HG03469 (cell line): ENCODE results near the gene INPP4B.

ENCODE experiments used
- ATAC-seq: cut with Tn5 transposase; IDR thresholded peaks from one replicate; pipeline ENCODE4 v1.9.1; 2021; ENCODE audit warnings: mild to moderate bottlenecking, moderate library complexity, moderate number of reproducible peaks; ENCODE audit not compliant: unreplicated experiment

INPP4B gene

GRCh38 chr4:142354794-142355420, 491.2 kb downstream of the INPP4B start:
- ATAC-seq = no peak

GRCh38 chr4:142354041-142354440, 492.1 kb downstream of the INPP4B start:
- ATAC-seq = no peak

DNA sequence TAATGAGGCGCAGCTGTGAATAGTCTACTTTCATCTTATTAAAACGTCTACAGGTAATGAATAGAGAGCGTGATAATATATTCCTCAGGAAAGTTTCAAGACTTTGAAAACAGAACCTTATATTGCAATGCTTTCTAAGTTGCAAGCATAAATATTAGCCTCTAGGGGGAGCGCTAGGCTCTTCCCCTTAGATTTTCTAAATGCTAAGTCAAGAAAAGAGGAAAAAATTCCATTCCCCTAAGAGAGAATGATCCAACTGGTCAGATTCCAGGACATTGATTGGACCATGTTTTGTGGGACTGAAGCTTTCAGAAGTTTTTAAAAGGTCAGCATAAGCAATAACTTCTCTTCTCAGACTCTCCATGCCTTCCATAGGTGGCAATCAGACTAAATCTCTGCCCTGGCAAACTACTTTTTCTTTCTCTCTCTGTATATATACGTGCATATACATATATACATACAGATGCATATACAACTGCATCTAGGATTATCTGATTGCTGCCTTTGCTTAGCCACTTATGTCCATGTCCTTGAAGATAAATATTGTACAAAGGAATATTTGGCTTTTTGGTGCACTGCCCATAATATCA, 492.9 kb downstream of the INPP4B start:
- ATAC-seq = no peak

GRCh38 chr4:142352712-142353111, 493.4 kb downstream of the INPP4B start:
- no peak for ATAC-seq

- no peak for ATAC-seq
These were observed 494.1 kb downstream of the INPP4B start for GRCh38 chr4:142351958-142352357.

DNA sequence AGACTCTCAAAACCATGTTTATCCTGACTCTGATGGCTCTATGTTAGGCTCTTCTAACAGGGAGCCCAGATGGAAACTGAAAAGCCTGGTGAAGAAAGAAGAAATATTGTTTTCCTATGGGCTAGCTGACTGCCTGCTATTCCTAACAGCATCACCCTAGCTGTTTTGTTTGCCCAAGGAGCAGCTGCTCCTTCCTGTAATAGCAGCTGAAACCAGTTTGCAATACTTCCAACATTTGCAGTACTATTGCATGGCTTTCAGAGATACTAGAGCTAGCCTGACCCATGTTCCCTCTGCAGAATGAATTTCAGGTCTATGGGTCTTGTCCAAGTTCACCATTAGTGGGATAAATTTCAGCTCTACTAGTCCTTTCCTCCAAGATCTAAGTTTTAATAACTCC, 495.2 kb downstream of the INPP4B start:
- no peak for ATAC-seq

- no peak for ATAC-seq
These were observed 497.5 kb downstream of the INPP4B start for GRCh38 chr4:142348613-142349021.

- no peak for ATAC-seq
These were observed 498.9 kb downstream of the INPP4B start for GRCh38 chr4:142347241-142347640.

DNA sequence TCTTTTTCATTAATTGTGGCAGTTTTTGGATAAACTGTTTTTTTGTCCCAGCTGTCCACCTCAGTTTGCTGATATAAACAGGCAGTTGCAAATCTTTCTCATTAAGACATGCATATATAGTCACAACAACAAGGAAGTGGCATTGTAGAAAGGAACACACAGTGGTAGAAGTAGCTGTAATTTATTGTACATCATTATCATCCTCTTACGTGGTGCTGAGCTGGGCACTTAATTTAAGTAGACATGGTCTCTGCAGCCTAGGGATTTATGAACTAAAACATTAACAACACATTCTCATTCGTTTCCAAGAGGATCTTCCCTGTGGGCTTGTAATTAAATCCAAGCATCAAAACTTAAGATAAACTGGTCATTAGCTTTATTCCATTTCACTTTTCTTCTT, 500.2 kb downstream of the INPP4B start:
- ATAC-seq = no peak

DNA sequence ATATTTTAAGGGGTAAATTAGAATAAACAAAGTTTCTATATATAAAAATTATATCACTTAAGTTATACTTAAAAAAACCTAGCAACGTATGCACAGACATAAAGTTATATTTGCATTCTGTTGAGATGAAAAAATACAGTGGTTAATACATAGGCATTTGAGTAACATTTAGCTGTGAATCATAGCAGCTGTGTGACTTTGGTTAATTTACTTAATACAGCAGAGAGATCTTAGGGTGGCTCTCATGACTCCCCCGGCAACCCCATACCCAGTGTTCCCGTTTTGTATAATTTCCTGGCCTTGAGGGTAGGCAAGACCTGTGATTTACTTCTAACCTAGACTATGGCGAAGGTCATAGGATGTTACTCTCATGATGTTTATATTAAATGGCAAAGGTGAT, 504.8 kb downstream of the INPP4B start:
- no peak for ATAC-seq

GRCh38 chr4:142339053-142339452, 507.0 kb downstream of the INPP4B start:
- no peak for ATAC-seq

GRCh38 chr4:142336251-142336934, 509.7 kb downstream of the INPP4B start:
- no peak for ATAC-seq

GRCh38 chr4:142334931-142335330, 511.2 kb downstream of the INPP4B start:
- ATAC-seq = no peak

DNA sequence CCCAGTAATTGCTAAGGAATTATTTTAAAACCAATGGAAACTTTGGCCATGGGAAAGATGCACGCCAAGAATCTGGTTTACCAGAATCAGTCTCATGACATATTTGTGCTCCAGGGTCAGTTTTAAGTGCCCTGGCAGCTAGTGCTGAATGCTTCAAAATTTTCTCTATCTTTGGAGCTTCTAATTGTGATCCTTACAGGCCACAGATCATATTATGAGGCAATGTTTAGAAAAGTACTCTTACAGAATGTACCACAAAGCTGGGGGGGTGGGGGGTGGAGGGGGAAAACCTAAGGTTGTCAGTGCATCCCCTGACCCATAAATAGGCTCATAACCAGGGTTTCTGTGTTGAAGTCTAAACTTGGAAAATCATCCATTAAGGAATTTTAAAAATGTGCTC, 514.5 kb downstream of the INPP4B start:
- no peak for ATAC-seq

DNA sequence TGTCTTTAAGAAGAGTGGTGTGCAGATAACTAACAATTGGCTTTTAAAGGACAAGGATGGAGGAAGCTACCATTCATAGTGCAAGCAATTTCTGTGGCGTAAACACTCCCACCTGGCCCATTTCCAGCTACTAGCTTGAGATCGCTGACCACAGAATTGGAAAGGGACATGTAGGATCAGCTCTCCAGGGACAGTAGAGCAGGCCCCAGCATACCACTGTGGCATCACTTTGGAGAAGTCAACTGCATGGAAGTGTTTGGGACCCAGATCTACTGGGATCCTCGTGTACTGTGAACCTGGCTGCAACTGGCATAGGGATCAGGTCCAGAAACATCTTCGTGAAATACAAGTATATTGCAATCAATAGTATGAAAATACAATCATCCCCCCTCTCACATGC, 515.0 kb downstream of the INPP4B start:
- no peak for ATAC-seq

GRCh38 chr4:142330311-142330710, 515.8 kb downstream of the INPP4B start:
- no peak for ATAC-seq

- ATAC-seq = no peak
These were observed 516.8 kb downstream of the INPP4B start for GRCh38 chr4:142329313-142329712.

DNA sequence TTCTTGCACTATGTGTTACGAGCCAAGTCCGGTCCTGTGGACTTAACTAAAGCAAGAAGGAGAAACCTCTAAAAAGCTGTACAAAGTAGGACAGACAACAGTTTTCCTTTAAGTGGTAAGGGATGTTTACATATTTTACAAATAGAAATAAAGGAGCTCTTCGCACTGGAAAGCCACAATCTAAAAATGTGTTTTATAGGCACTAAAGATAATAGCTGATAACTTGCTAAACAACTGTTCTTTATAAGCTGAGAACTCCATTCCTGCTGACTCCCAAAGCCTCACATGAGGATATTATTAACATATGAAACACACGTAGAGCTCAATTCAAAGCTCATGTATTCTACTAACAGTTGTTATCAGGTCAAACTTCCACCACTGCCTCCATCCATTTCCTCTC, 519.9 kb downstream of the INPP4B start:
- no peak for ATAC-seq

- ATAC-seq = no peak
These were observed 521.5 kb downstream of the INPP4B start for GRCh38 chr4:142324572-142324971.

- no peak for ATAC-seq
These were observed 523.1 kb downstream of the INPP4B start for GRCh38 chr4:142322996-142323395.

DNA sequence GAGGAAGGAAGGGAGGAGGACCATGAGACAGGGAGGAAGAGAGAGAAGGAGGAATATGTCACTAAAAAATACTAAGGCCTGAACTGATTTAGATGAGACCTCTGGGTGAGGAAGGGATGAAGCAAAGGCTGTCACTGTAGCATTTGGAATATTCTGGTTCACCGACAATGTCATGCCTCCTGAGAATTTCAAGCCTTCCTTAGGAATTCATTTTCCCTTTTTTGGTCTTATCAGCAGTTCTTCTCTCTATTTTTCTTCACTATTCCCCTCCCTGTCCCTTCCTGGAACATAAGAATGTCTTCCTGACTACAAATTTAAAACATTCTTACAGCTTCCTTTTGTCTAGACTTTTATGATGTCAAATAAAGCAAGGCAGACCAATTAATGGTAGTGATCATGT, 527.8 kb downstream of the INPP4B start:
- no peak for ATAC-seq

DNA sequence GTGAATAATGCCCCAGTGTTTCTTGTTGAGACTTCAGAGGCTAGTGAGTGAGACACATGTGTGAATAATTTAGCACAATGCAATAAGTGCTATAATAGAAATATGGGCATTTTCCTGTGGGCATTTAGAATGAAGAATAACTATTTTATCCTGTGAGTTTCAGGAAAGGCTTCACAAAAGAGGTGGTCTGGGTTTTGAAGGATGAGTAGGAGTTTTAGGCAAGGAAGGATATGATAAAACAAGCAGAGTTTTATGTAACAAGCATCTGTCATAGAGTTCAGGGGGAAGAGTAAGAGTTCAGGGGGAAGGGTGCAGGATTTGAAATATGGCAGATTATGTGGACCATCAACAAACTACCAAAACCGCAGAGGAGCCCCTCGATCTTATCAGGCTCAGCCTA, 529.2 kb downstream of the INPP4B start:
- ATAC-seq = no peak
